Liver (tissue), 9 donors: ENCODE data around the gene SH3PXD2B. TPM values are rescaled to one million over a fixed set of nuclear protein-coding genes. Genes with fewer than 3 reads are reported as not detected.
A peak's percentile ranks its signal among the peaks of the same experiment; 100 is the strongest.
"Not testable (repeated sequence)": the region's sequence is repeated elsewhere in the genome, so short reads cannot be mapped to it uniquely, and the experiment has no call there.

Source experiments
- DNase-seq: peaks from one replicate; pipeline ENCODE4 v3.0.0-alpha.2; 2017; ENCODE audit warnings: low spot score
- H3K27ac ChIP-seq, 2 donors: one replicate each; pipeline ENCODE4 v1.7.0; 2013; ENCODE audit warnings: inconsistent platforms in 2 of 2, low read length in 2 of 2, control low read depth in 1 of 2, low read depth in 1 of 2, mild to moderate bottlenecking in 1 of 2
- H3K27me3 ChIP-seq, 4 donors: one replicate each; pipeline versions ENCODE4 v1.6.1 to v1.7.0; 2013; ENCODE audit warnings: low read length in 3 of 4, inconsistent platforms in 1 of 4, mild to moderate bottlenecking in 1 of 4, moderate library complexity in 1 of 4; ENCODE audit not compliant: control insufficient read depth in 4 of 4, insufficient read depth in 4 of 4
- H3K36me3 ChIP-seq, 4 donors: one replicate each; pipeline versions ENCODE4 v1.6.1 to v1.7.0; 2013; ENCODE audit warnings: low read length in 3 of 4, mild to moderate bottlenecking in 3 of 4, low read depth in 1 of 4, moderate library complexity in 1 of 4; ENCODE audit not compliant: control insufficient read depth in 4 of 4, insufficient read depth in 3 of 4
- H3K4me1 ChIP-seq, 4 donors: one replicate each; pipeline versions ENCODE4 v1.6.1 to v1.7.0; 2013; ENCODE audit warnings: low read length in 3 of 4, mild to moderate bottlenecking in 3 of 4, moderate library complexity in 1 of 4; ENCODE audit not compliant: control insufficient read depth in 4 of 4, insufficient read depth in 4 of 4
- H3K4me3 ChIP-seq, 3 donors: one replicate each; pipeline versions ENCODE4 v1.6.1 to v1.7.0; 2013; ENCODE audit warnings: low read length in 3 of 3, control low read depth in 1 of 3, low read depth in 1 of 3, mild to moderate bottlenecking in 1 of 3
- H3K9ac ChIP-seq, 2 donors: one replicate each; pipeline ENCODE4 v1.7.0; 2013; ENCODE audit warnings: low read length in 2 of 2, mild to moderate bottlenecking in 2 of 2, moderate library complexity in 2 of 2, control low read depth in 1 of 2, low read depth in 1 of 2
- H3K9me3 ChIP-seq, 4 donors: one replicate each; pipeline versions ENCODE4 v1.6.1 to v1.7.0; 2013; ENCODE audit warnings: low read length in 3 of 4; ENCODE audit not compliant: control insufficient read depth in 4 of 4
- EGR1 ChIP-seq, 2 donors: IDR thresholded peaks; 2 replicates each; pipeline ENCODE4 v1.6.1; 2016 to 2018; ENCODE audit warnings: antibody characterized with exemption in 2 of 2, low read depth in 2 of 2
- GABPA ChIP-seq, 2 donors: IDR thresholded peaks in 1 of 2; conservative IDR thresholded peaks in 1 of 2; 2 replicates each; pipeline ENCODE4 v1.6.1; 2016; ENCODE audit warnings: antibody characterized with exemption in 2 of 2, mild to moderate bottlenecking in 1 of 2, moderate library complexity in 1 of 2
- HNF4A ChIP-seq, 2 donors: conservative IDR thresholded peaks; 2 replicates each; pipeline ENCODE4 v1.6.1; 2016; ENCODE audit warnings: antibody characterized with exemption in 2 of 2, mild to moderate bottlenecking in 2 of 2
- HNF4G ChIP-seq: IDR thresholded peaks from 2 replicates; pipeline ENCODE4 v1.6.1; 2016; ENCODE audit warnings: antibody characterized with exemption
- NR2F2 ChIP-seq: IDR thresholded peaks from 2 replicates; pipeline ENCODE4 v1.6.1; 2016; ENCODE audit warnings: antibody characterized with exemption
- YY1 ChIP-seq: IDR thresholded peaks from 2 replicates; pipeline ENCODE4 v1.6.1; 2016; ENCODE audit warnings: antibody characterized with exemption, mild to moderate bottlenecking
- WGBS: extraction: QIAGEN DNeasy Blood & Tissue Kit; methylation state at CpG from one replicate; pipeline ENCODE4 v1.1.7; 2013; 5-methylcytosine and 5-hydroxymethylcytosine counted together
- polyA plus RNA-seq, 2 donors: library from polyadenylated mRNA; stranded (reverse) in 1 of 2; unstranded in 1 of 2; fragments of 200-250 nt in 1 of 2; fragments of >200 nt in 1 of 2; fragmentation: Nextera tagmentation in 1 of 2; extraction: Ambion mirVana in 1 of 2; gene quantifications; one replicate each; pipeline versions ENCODE4 v1.2.1 to v1.2.3, GENCODE V29; 2013 to 2015
- total RNA-seq, 2 donors: library from RNA; depleted of rRNA; stranded (reverse); fragments of >200 nt; gene quantifications; one replicate each; pipeline ENCODE4 v1.2.3, GENCODE V29; 2014
- TF ChIP-seq, protein P1 (sequence below): IDR thresholded peaks from 2 replicates; pipeline ENCODE4 v1.6.1; 2016; ENCODE audit warnings: antibody characterized with exemption, mild to moderate bottlenecking
- TF ChIP-seq, protein P2 (sequence below): IDR thresholded peaks from 2 replicates; pipeline ENCODE4 v1.6.1; 2016; ENCODE audit warnings: antibody characterized with exemption
- TF ChIP-seq, protein P3 (sequence below): fragments of 150-350 bp; IDR thresholded peaks from 2 replicates; pipeline ENCODE4 v1.5.1; 2017; ENCODE audit warnings: improper control_type of control experiment, low read depth, low read length; ENCODE audit not compliant: missing input control
- TF ChIP-seq, protein P4 (sequence below): IDR thresholded peaks from 2 replicates; pipeline ENCODE4 v1.6.1; 2016; ENCODE audit warnings: antibody characterized with exemption
- donor health status: healthy.
- donor health status: healthy.
- donor health status: healthy.
- donor health status: healthy.
- donor health status: healthy.

SH3PXD2B gene
- total and polyA plus RNA-seq, 4 donors = 1.1 to 3.3 (median 2.2) TPM

DNA sequence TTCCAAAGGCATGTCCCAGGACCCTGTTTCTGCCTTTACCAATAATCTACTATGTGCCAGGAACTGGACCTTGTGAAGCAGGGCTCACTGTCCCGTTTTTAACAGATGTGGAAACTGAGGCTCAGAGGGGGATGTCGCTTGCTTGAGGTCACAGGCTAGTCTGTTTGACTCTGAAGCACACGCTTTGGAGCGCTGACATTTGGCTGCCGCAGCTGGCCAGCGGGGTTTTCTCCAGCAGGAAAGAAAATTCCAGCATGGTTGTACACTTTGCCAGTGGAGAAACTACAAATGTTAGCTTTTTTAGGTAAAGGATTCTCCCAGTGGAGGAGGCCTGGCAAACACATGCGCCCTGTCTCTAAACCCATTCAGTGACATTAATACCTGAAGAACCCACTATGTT, 50.5 kb downstream of the SH3PXD2B start (continued):
- TF ChIP-seq, protein P1, sequence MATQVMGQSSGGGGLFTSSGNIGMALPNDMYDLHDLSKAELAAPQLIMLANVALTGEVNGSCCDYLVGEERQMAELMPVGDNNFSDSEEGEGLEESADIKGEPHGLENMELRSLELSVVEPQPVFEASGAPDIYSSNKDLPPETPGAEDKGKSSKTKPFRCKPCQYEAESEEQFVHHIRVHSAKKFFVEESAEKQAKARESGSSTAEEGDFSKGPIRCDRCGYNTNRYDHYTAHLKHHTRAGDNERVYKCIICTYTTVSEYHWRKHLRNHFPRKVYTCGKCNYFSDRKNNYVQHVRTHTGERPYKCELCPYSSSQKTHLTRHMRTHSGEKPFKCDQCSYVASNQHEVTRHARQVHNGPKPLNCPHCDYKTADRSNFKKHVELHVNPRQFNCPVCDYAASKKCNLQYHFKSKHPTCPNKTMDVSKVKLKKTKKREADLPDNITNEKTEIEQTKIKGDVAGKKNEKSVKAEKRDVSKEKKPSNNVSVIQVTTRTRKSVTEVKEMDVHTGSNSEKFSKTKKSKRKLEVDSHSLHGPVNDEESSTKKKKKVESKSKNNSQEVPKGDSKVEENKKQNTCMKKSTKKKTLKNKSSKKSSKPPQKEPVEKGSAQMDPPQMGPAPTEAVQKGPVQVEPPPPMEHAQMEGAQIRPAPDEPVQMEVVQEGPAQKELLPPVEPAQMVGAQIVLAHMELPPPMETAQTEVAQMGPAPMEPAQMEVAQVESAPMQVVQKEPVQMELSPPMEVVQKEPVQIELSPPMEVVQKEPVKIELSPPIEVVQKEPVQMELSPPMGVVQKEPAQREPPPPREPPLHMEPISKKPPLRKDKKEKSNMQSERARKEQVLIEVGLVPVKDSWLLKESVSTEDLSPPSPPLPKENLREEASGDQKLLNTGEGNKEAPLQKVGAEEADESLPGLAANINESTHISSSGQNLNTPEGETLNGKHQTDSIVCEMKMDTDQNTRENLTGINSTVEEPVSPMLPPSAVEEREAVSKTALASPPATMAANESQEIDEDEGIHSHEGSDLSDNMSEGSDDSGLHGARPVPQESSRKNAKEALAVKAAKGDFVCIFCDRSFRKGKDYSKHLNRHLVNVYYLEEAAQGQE = no peak
- no peak for TF ChIP-seq EGR1 (IDR thresholded peaks at IDR 0.05; ENCODE audit: low read depth in 2 of 2)
- TF ChIP-seq YY1 = no peak
- TF ChIP-seq HNF4G = no peak

DNA sequence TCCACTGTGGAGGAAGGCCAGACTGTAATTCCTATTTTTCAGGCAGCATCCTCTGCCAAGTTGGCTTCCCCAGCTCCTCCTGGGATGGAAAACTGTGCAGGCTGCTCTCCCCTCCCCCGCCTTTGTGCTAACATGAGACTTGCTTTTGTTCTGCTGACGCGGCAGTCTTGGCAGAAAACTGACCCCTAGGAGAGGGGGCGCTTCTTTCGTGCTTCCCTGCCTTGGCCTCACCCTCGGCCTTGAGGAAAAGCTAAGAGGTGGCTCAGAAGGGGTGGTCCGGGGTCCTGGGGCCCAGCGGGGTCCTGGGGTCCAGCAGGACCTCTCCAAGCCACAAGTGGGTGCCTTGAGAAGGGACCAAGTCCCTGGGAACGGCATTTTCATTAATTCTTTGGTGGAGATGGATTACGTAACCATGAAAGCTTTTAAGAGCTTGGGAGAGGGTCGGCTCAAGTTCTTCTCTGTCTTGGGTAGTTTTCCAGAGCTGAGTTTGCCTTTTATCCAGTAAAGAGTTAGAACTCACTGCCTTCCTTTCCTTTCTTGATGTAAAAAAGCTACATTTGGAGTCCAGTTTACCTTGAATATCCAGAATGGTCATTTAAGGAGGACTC, 51.0 kb downstream of the SH3PXD2B start:
- no peaks in the 10 kb centered on the region for H3K9me3 ChIP-seq
- no peaks in the 10 kb centered on the region for H3K4me1 ChIP-seq
- peak; percentile 39 for DNase-seq
- no peak overlapping the region for H3K4me3 ChIP-seq
- no peak overlapping the region for H3K9ac ChIP-seq
- H3K27ac ChIP-seq = no peak overlapping the region
- no peaks in the 10 kb centered on the region for H3K27me3 ChIP-seq
- H3K36me3 ChIP-seq = no peaks in the 10 kb centered on the region
- TF ChIP-seq NR2F2 (no peak), HNF4A (conservative IDR thresholded peaks at IDR 0.05) (no peak), YY1 (no peak)
- WGBS = 80% methylated on average over 11 of the region's 11 CpGs

DNA sequence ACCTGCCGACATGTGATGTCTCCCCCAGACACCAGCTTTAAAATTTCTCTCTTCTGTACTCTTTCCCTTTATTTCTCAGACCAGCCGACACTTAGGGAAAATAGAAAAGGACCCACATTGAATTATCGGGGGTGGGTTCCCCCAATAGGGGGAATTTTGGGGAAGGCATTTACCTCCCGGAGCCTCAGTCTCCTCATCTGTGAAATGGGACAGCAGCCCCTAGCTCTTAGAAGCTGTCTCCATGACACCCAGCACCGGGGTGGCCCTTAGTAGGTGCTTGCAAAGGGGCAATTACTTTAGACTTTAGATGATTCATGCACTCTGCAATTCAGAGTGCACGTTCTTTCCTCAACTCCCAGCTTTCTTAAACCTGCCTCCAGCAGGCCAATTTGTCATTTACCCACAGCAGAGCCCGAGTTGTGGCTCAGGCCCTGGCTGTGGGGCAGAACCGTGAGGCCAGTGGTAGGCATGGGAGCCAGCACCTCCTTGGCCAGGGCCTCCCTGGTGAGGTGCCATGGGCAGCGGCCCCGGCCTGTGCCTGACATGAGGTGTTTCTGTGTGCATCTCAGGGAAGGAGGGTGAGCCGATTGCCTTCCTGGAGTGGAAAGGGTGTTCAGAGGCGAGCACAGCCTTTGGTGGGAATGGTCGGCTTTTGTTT, 51.7 kb downstream of the SH3PXD2B start:
- Histone ChIP-seq H3K36me3 (no peaks in the 10 kb centered on the region), H3K27ac (no peak overlapping the region), H3K27me3 (no peaks in the 10 kb centered on the region), H3K4me3 (no peak overlapping the region), H3K9me3 (no peaks in the 10 kb centered on the region), H3K4me1 (no peaks in the 10 kb centered on the region), H3K9ac (no peak overlapping the region)
- TF ChIP-seq, protein P2, sequence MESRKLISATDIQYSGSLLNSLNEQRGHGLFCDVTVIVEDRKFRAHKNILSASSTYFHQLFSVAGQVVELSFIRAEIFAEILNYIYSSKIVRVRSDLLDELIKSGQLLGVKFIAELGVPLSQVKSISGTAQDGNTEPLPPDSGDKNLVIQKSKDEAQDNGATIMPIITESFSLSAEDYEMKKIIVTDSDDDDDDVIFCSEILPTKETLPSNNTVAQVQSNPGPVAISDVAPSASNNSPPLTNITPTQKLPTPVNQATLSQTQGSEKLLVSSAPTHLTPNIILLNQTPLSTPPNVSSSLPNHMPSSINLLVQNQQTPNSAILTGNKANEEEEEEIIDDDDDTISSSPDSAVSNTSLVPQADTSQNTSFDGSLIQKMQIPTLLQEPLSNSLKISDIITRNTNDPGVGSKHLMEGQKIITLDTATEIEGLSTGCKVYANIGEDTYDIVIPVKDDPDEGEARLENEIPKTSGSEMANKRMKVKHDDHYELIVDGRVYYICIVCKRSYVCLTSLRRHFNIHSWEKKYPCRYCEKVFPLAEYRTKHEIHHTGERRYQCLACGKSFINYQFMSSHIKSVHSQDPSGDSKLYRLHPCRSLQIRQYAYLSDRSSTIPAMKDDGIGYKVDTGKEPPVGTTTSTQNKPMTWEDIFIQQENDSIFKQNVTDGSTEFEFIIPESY = no peak
- TF ChIP-seq EGR1 (IDR thresholded peaks at IDR 0.05; ENCODE audit: low read depth in 2 of 2) (no peak), HNF4G (no peak), GABPA (IDR thresholded peaks at IDR 0.05 in 1 of 2, conservative IDR thresholded peaks at IDR 0.05 in 1 of 2) (no peak), NR2F2 (no peak)
- TF ChIP-seq, protein P3, sequence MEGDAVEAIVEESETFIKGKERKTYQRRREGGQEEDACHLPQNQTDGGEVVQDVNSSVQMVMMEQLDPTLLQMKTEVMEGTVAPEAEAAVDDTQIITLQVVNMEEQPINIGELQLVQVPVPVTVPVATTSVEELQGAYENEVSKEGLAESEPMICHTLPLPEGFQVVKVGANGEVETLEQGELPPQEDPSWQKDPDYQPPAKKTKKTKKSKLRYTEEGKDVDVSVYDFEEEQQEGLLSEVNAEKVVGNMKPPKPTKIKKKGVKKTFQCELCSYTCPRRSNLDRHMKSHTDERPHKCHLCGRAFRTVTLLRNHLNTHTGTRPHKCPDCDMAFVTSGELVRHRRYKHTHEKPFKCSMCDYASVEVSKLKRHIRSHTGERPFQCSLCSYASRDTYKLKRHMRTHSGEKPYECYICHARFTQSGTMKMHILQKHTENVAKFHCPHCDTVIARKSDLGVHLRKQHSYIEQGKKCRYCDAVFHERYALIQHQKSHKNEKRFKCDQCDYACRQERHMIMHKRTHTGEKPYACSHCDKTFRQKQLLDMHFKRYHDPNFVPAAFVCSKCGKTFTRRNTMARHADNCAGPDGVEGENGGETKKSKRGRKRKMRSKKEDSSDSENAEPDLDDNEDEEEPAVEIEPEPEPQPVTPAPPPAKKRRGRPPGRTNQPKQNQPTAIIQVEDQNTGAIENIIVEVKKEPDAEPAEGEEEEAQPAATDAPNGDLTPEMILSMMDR = no peak
- TF ChIP-seq, protein P4, sequence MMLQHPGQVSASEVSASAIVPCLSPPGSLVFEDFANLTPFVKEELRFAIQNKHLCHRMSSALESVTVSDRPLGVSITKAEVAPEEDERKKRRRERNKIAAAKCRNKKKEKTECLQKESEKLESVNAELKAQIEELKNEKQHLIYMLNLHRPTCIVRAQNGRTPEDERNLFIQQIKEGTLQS = no peak
- TF ChIP-seq, protein P1 = no peak
- WGBS = 87% methylated on average over 13 of the region's 13 CpGs
- DNase-seq = no peak

DNA sequence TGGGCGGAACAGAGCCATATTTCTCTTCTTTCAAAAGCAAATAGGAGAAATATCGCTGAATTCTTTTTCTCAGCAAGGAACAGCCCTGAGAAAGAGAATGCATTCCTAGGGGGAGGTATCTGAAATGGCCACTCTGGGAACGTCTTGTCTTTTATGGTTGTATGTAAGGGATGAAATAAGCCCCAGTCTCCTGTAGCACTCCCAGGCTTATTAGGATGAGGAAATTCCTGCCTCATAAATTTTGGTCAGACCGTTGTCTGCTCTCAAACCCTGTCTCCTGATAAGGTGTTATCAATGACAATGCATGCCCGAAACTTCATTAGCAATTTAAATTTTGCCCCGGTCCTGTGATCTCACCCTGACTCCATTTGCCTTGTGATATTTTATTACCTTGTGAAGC, 52.3 kb downstream of the SH3PXD2B start:
- not testable (repeated sequence) for H3K27me3 ChIP-seq, H3K27ac ChIP-seq, DNase-seq, H3K9me3 ChIP-seq, H3K4me1 ChIP-seq, H3K4me3 ChIP-seq, H3K36me3 ChIP-seq, H3K9ac ChIP-seq
- 94% methylated on average over 6 of the region's 6 CpGs for WGBS
